ENCODE data around the gene LAP3.

DNA sequence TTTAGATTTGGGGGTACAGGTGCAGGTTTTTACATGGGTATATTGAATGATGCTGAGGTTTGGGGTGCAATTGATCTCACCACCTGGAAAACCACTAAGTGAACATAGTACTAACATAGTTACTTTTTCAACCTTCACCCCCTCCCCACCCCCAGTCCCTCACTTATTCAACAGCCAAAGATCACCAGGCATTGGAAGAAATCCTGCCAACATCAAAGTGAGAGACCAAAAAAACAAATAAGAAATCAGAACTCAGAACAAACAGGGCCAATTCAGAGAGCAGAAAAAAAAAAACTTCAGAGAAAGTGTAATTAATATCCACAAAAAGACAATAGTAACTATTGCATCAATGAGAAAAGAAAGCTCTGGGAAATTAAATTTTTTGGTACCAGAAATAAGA lies 20.5 kb upstream of the LAP3 start:
- TF ChIP-seq, protein P1, sequence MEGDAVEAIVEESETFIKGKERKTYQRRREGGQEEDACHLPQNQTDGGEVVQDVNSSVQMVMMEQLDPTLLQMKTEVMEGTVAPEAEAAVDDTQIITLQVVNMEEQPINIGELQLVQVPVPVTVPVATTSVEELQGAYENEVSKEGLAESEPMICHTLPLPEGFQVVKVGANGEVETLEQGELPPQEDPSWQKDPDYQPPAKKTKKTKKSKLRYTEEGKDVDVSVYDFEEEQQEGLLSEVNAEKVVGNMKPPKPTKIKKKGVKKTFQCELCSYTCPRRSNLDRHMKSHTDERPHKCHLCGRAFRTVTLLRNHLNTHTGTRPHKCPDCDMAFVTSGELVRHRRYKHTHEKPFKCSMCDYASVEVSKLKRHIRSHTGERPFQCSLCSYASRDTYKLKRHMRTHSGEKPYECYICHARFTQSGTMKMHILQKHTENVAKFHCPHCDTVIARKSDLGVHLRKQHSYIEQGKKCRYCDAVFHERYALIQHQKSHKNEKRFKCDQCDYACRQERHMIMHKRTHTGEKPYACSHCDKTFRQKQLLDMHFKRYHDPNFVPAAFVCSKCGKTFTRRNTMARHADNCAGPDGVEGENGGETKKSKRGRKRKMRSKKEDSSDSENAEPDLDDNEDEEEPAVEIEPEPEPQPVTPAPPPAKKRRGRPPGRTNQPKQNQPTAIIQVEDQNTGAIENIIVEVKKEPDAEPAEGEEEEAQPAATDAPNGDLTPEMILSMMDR (IDR thresholded peaks at IDR 0.05 in 8 of 11, conservative IDR thresholded peaks at IDR 0.05 in 3 of 11), result no peak
- TF ChIP-seq POLR2A (IDR thresholded peaks at IDR 0.05), result no peak
- no peak for TF ChIP-seq POLR2AphosphoS5 (IDR thresholded peaks at IDR 0.05)

Measured in spleen (tissue), 7 donors.